HG02642 (cell line): ENCODE measurements around the gene HMCN2.

ENCODE experiments used
- ATAC-seq: cut with Tn5 transposase; IDR thresholded peaks from one replicate; pipeline ENCODE4 v1.9.1; 2021; ENCODE audit warnings: mild to moderate bottlenecking; ENCODE audit not compliant: unreplicated experiment, poor library complexity

Gene HMCN2

GRCh38 chr9:130288926-130289690 is 23.5 kb downstream of the HMCN2 start:
- ATAC-seq = no peak

GRCh38 chr9:130289711-130290241 is 24.2 kb downstream of the HMCN2 start:
- ATAC-seq = no peak

- ATAC-seq = no peak
Observed at GRCh38 chr9:130290291-130291181, 25.0 kb downstream of the HMCN2 start.

GRCh38 chr9:130291474-130291873 is 25.9 kb downstream of the HMCN2 start:
- no peak for ATAC-seq

GRCh38 chr9:130292106-130292505 is 26.5 kb downstream of the HMCN2 start:
- no peak for ATAC-seq

- ATAC-seq = no peak
Observed at GRCh38 chr9:130294664-130295063, 29.1 kb downstream of the HMCN2 start.

- no peak for ATAC-seq
Observed at GRCh38 chr9:130295431-130295830, 29.9 kb downstream of the HMCN2 start.

GRCh38 chr9:130295945-130296782 is 30.6 kb downstream of the HMCN2 start:
- no peak for ATAC-seq

- no peak for ATAC-seq
Observed at GRCh38 chr9:130296783-130297055, 31.2 kb downstream of the HMCN2 start.

- ATAC-seq = no peak
Observed at GRCh38 chr9:130297371-130297770, 31.8 kb downstream of the HMCN2 start.

- ATAC-seq = no peak
Observed at GRCh38 chr9:130298662-130299279, 33.2 kb downstream of the HMCN2 start.

GRCh38 chr9:130299785-130300615 is 34.4 kb downstream of the HMCN2 start:
- ATAC-seq = no peak

- ATAC-seq = no peak
Observed at GRCh38 chr9:130300739-130301138, 35.2 kb downstream of the HMCN2 start.

- ATAC-seq = no peak
Observed at GRCh38 chr9:130301483-130302286, 36.1 kb downstream of the HMCN2 start.

- no peak for ATAC-seq
Observed at GRCh38 chr9:130302785-130303612, 37.4 kb downstream of the HMCN2 start.

- no peak for ATAC-seq
Observed at GRCh38 chr9:130303613-130304055, 38.1 kb downstream of the HMCN2 start.

- no peak for ATAC-seq
Observed at GRCh38 chr9:130304116-130304515, 38.6 kb downstream of the HMCN2 start.

GRCh38 chr9:130304643-130305042 is 39.1 kb downstream of the HMCN2 start:
- ATAC-seq = no peak
